NCI-H524 treated with DMSO at 0.1 percent for 48 hours (cell line): ENCODE data around the gene FAM120B.
A peak's percentile ranks its signal among the peaks of the same experiment; 100 is the strongest.

Source experiments
- DNase-seq: peaks from one replicate; lab custom pipeline; 2025; lab: John Stamatoyannopoulos, UW

Gene FAM120B

DNA sequence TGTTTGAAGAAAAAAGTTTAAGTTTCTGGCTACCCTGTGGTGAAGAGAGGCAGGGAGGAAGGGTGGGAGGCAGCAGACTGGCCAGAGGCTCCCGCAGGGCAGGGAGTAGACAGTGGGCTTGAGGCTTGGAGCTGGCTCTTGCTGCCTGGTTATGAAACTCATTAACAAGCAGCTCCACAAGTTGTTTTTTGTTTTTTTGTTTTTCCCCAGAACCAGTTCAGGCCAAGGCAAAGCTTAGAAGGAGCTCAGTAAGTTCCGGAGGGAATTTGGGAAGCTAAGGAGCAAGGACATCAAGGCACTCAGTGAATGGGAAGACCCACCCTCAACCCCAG lies 19.7 kb upstream of the FAM120B start:
- DNase-seq: no peak

DNA sequence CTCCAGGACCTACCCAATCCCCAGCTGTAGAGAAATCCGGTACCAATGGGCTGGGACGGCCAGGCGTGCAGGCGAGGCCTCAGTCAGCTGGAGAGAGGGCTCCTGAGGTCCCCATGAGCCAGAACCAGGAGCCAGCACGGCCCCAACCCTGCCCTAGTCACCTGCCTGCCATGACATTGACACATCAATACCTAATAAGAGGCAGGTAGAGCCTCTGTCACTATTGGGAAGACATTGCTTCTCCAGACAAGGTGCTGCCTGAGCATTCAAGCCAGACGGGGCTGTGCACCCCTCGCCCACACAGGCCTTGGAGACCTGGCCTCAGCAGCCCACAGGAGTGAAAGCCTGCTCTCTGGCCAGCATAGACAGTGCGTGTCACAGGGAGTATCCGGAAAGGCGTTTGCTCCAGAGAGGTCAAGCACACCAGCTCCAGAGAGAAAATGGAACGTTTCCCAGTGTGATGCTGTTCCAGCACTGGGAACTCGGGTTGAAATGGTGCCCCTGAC lies 19.1 kb upstream of the FAM120B start:
- DNase-seq: no peak

DNA sequence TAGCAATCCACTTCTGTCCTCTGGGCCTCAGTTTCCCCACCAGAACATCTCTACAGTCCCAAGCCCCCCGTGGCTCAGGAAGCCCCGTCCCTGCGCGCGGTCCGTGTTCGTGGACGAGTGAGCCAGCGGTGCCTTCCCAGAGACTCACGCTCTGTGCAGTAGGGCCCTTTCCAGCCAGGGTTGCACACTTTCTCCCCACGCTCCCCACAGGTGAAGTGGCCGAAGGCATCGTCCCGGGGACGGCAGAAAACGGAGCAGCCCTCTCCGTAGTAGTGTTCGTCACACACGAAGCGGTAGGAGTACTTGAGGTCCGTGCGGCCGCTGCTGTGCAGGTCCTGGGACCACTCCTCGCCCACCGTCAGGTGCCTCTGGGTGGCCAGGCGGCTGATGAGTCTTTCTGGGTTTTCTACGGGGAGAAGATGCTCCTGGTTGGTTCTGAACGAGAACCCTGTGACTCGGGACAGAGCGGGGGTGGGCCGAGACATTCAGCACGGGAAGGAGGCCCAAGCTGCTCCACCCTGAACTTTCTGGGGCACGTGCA lies 18.4 kb upstream of the FAM120B start:
- no peak for DNase-seq

DNA sequence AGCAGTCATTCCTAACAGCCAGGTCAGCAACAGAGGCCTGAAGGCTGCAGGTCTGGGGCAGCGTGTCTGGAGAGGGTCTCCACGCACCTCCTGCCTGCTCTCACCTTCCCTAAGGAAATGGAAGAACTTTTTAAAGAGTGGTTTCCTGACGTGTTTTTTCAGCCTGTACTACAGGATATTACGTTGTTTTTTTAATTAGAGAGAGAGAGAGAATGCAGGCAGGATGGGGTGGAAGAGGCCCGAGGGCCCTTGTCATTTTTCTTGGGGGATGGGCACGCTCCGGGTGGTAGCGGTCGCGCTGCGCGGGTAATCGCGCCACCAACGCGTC lies 17.7 kb upstream of the FAM120B start:
- no peak for DNase-seq

DNA sequence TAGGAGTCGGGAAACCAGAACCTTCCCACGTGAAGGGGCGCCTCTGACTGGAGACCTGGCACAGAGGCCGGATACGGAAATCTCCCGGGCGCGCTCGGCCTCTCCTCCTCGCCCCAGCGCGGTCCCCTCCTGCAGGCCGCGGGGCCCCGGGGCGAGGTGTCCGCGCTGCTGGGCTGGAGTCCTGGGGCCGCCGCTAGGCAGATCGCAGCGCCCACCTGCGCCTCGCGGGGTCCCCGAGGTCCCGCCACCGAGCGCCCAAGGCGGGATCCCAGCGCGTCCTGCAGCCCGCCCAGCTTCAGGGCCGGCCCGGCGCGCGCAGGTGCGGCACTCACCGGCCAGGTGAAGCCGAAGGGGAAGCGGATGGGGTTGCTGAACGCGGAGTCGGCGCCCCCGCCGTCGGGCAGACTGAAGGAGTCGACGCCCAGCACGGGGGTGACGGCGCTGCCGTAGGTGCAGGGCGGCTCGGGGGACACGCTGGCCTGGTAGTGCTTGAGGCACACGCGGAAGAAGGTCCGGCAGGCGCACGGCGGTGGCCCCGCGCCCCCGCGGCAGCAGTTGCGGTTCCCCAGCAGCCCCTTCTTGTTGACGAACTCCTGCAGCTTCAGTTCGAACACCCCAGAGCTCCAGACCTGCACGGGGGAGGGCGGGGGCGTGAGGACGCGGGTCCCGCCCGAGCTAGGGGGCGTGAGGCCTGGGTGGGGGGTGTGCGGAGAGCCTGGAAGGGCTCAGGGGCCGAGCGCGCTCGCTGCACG lies 17.2 kb upstream of the FAM120B start:
- no peak for DNase-seq

DNA sequence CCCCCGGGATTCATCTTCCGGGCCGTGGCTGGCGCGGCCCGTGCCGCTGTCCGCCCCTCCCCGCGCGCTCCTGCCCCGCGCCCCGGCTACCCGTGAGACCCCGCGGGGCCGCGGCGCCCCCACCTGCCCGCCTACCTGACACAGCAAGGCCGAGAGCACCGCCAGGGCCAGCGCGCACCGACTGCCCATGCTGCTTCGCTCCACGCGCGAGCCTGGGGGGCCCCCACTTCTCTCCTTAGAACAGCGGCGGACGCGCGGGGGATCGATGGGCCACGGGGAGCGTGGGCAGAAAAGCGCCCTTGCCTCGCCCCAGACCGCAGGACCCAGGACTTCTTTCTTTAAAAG lies 16.6 kb upstream of the FAM120B start:
- DNase-seq: no peak

DNA sequence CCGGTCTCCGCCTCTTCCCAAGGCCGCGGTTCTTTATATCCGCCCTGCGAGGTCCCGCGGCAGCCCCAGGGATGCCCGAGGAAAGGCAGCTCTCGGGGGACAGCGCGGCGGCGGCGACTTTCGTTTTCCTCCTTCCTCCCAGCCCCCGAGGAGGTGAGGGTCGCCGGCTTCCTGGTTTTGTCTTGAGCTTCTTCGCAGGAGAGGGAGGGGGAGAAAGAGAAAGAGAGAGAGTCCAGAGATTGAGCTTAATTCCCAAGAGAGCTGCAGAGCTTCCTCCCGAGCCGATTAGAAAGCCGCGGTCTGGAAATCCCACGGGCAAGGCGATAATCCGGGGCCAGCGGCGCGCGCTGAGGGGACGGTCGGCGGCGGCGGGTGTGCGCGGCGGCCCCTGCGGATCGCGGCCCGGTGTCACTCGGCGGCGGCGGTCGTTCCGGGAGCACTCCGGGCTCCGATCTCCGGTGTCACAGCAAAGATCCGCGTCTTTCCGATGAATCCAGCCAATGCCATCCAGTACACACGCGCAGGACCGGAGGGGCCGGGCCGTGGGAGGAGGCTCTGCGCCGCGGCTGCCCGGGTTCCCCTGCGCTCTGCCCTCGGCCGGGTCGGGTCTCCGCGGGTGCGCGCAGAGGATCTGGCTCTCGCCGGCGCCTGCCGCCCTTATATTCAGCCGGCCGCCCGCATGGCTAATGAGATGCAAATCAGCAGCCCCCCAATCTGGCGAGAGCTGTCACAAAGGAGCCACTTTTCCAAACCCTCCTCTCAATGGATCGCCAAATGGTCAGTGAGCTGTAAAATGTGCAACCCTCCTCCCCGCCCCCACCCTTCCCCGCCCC lies 16.0 kb upstream of the FAM120B start, which contains the start of gene DLL1:
DLL1 (minus strand) TSS at position 783 of the 833 bp plus-strand sequence. CDS start 939 bp downstream, outside the sequence.
- DNase-seq: peak; percentile 39

DNA sequence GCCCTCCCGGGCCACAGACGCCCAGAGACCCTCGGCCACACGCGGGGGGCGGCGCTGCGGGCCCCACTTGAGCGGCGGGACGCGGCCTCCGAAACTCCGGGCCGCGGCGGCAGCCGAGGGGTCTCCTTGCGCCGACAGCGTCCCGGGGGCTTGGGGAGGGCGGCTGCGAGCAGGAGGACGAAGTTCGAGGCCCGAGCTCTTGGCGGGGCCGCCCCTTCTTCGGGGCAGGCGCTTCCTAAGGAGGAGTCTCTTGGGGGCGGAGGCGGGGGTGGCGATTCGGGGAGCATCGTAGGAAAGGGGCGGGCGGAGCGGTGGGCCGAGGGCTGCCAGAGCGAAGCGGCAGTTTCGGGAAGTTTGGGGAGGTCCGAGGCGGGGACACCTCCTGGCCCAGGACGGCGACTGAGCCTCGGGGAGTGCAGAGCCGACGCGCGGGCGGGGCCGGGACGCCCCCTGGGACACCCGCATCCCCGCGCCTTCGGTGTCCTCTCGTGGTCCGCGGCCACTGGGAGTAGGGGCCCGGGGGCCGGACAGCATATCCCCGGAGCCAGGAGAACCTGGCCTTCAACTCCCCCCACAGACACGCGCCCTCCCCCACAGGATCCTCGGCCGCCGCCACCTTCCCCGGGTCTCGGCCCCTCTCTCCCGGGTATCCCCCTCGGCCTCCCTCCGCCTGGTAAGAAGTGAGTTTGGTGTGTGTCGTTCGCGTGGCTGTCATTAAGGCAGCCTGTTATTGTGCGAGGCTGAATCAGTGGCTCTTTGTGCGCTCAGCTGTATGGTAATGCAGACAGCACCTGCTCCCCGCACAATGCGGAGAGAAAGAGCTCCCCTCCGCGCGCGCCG lies 15.1 kb upstream of the FAM120B start:
- no peak for DNase-seq

DNA sequence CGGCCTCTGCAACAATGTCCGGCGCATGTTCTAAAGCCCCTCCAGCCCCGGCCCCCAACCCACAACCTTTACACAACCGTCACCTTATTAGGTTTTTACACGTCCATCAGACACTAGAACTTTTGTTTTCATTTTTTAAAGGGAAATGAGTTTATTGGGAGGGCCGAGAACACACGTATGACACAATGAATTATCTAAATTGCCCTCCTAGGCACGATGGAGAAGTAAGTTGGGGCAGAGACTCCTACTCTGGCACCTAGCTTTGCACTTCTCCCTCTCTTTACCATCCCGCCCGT lies 14.5 kb upstream of the FAM120B start:
- DNase-seq: no peak

DNA sequence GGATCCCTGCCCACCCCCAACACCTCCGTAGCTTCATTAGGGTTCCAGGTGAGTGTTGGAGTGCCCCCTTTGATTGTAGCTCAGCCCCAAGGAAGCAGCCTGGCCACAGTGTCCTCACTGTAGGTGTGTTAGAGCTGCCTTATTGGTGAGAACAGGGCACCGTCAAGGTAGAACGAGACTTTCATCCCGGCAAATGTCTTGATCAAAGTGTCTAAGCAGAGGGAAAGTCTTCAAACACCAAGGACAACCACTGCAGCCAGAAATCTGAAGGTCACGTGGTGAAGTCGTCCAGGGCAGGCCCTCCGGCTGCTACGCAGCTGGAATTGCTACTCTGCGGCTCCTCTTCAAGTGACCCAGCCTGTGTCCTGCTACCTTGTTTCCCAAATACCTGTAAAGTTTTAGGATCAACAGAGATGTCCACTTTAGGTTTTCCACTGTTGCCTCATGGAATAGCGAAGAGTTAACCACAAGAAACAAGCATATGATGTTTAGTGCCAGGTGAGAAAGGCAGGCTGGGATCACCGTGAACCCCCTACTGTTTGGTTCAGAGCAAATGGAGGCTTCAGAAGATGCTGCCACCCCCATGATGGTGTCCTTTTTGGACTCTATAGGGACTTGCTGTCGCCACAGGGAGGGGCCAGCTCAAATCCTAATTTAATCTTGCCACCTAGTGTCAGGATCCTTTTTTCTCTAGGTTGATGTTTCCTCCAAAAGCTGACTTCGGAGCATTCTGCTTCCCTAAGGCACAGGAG lies 14.0 kb upstream of the FAM120B start:
- no peak for DNase-seq

DNA sequence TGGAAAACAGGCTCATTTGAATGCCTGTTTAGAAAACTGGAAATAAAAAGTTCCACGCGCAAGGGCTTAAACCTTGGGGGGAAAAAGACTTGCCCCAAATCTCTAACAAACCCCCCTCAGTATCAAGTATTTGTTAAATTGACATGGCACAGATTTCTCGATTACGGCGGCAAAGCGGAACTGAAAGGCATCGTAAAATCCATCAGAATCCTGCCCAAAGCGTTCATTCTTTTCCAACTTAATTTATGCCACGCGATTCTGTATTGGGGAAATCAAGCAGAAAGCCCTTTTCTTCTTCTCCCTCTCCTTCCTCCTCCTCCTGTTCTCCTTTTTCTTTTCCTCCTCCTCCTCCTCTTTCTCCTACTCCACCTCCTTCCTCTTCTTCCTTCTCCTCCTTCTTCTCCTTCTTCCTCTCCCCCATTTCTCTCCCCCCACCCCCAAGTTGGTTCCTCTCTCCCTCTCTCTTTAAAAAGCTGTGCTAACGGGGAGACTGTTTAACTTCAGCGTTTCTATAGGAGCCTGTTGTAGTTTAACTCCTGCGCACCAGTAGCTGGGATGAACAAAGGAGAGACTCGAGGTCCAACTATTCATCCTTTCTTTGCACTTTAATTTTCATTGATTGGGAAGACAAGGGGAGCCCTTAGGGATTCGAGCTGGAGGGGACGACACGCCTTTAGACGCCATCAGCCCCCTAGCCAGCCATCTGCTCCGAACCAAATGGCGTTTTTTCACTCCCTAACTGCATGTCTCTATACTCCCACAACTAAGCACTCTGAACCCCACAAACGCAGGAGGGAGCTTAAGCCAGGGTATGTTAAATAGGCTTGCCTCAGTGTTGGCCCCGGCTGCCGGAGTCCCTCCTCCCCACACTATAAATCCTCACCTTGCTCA lies 13.0 kb upstream of the FAM120B start:
- DNase-seq: peak; percentile 34

DNA sequence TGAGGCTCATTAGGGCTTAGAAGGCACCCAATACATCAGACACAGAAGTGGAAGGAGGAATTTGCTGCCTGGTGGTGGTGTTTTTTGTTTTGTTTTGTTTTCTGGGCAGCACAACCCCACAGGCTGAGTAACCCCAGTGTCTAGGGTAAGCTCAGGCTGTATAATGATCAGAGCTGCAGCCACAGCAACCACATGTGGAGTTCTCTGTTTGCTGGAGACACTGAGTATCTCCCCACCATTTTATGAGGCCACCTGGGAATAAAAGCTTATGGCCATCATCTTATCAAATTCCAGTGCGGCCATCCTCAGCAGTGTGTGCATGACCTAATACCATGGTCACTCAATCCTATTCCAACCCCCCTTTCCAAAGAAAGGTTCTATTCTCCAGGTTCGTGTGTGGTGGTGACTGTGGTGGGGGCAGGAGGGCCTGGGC lies 12.2 kb upstream of the FAM120B start:
- DNase-seq: no peak

DNA sequence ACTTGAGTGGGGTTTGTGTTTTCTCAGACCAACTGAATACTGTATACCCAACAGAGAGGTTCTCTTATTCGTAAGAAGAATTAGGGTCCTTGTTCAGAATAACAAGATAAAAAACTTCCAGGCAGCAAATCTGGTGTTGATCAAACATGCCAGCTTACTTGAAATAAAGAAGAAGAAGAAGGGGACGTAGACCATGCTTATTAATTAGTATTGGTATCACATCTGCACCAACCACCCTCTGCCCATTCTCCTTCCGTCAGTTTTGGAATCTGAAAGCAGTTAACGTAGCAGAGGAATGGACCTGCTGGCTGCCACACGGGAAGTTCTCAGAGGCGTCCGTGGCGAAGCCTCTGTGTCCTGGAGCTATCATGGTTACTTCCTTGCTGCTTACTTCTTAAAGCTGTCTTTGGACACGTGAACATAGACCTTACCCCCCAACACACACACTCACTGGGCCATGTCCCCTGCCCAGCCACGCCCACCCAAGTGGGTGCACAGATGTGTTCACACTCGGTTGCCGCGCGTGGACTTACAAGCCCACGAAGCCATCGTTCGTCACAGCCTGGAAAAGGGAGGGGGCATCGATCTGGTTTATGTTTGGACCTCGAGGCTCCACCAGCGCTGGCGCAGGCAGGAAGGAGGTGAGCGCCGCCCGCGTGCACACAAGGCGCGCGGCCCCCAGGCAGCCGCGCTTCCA lies 11.6 kb upstream of the FAM120B start:
- no peak for DNase-seq

DNA sequence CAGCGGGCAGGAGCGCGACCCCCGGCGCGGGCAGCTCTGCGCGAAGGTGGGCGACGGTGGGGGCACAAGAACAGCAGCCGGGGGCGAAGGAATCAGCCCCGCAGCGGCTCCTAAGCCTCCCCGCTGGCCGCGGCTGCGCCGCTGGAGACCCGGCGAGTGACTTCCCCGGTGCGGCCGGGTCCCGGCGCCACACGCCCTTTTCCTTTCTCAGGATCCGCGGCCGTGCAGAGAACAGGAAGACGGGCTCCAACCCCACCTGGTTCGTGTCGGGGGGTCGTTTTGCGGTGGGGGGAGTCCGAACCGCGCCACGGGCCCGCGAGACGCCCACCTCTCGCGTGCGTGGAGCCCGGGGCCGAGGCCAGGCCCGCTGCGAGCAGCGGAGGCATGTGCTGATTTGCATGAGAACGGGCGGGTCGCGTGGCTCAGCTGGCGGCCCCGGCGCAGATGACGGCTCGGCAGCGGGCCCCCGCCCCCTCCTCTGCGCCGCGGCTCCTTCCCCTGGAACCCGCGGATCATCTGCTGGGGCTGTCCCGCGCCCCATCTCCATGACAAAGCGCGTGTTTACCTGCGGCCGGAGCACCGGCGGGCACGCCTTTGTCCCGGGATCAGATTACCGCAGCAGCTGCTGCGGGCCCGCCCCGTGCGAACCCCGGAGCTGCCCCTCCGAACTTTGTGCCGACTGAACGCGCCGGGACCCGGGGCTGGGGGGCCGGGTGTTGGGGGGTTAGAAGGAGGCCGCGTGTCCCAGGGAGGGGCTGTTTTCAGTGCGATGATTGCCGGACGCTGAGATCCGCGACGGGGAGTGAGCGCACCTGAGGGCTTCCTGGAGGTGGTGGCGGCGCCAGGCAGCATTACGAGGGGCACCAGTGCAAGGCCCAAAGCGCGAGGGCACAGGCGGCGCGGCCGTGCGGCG lies 10.8 kb upstream of the FAM120B start:
- no peak for DNase-seq

DNA sequence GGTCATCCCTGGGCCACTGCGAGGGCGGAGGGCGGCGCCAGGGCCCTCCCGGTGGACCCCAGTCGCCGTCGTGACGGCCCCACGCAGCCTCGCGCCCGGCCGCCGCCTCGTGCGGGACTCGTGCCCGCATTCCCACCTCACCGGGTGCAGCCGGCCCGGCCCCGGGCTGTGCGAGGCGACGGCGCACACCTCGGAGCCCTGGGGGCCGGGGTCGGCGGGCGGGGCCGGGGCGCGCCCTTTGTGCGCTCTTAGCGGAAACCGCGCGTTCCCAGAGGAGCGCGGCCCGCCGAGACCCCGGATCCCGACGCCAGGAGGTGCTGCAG lies 10.2 kb upstream of the FAM120B start:
- no peak for DNase-seq

DNA sequence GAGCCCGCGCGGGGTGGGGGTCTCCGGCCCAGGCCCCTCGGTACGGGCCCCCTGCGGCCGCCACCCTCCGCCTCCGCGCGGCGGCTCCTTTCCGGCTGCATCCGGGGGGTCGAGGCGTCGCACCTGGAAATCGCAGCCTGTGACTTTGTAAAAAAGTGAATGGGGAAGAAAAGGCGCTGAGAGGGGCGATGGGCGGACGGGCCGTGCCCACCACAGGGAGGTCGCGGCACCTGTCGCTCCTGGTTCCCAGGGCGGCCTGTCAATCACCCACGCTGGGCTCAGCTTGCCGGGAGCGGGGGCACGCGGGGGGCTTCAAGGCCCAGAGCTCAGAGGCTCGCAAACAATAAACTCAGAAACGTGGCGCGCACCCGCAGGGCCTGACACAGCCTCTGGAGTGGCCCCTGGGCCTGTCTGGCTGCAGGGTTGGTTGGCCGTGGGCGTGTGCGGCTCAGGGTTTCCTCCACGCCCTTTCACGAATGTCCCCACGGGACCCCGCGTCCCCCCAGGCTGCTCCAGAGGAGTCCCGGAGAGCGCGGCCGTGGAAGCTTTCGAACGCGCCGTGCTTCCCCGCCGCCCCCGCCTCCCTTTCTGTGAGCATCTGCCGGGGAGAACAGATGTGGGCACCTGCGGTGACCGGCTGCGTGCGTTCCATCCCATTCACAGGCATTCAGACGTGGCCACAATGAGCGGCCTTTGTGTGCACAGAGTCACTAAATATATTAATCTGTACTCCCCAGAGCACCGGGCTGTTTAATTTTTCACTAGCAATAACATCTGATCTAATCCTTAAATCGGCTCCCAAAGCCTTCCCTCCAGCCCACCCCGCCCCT lies 9.6 kb upstream of the FAM120B start:
- DNase-seq: no peak

DNA sequence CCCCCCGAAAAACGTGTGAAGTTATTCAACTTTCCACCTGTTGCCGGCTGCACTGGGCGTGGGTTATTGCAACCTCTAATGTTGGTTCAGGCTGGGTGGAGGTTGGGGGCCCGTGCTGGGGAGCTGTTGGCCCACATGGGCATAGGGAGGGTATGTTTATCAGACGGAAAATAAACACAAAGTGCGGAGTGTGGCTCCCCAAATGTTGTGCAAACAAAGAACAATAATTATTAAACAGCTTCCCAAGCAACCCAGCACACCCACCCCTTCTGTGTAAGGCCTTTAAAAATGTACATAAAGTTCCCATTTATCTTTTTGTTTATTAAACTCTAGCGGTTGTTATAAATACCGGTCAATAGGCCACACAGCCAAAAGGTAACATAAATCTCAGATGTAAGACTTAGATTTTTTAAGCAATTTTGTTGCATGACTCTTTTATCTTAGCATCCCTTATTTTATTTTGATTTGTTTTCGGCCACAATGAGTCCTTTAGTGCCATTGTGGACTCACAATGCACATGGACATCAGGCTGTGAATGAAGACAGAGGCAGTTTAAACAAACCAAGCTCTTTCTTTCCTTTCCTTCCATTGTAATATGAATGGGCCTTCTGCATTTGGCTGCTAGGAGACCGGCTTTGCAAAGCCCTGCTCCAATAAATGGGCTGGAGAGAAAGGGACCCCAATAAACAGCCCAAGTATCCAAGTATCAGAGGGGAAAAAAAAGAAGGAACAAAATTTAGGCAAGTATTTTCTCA lies 8.8 kb upstream of the FAM120B start:
- no peak for DNase-seq

DNA sequence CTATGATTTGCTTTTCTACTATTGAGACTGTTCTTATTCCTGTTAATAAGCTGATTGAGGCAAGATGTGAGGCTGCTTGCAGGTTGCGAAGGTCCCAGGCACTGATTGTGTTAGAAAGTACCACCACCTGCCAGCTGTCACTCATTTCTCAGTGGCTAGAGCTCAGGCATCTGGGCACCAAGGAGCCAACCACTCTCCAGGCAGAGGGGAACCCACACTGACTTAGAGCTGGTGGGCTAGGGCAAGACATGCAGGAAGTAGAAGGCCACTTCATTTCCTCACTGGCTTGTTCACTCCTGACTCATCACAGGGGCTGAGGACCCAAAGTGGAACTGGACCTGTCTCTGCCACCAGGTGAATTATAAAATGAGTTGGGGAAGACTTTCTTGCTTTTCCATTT lies 7.9 kb upstream of the FAM120B start:
- peak; percentile 31 for DNase-seq
